ENCODE data around the gene KDM4C.
"Not testable (repeated sequence)": the region's sequence is repeated elsewhere in the genome, so short reads cannot be mapped to it uniquely, and the experiment has no call there.

The KDM4C gene

DNA sequence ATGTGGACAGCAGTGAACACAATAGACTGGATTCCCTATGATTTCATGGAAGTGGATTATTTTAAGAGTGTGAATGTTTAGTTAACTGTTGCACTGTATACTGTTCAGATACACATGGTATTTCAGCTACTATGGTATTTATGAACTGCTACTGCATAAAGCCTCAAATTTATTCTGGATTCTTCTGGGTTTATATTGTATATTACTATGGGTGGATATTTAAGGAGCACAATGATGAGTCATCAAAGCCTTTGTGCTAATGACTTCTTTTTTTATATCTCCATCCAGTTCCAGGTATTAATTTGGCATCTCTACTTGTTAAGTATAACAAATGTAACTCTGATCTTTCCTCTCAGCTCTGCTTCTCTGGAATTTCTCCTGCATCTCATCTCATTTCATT lies 6.8 kb downstream of the KDM4C start:
- no peak for DNase-seq

DNA sequence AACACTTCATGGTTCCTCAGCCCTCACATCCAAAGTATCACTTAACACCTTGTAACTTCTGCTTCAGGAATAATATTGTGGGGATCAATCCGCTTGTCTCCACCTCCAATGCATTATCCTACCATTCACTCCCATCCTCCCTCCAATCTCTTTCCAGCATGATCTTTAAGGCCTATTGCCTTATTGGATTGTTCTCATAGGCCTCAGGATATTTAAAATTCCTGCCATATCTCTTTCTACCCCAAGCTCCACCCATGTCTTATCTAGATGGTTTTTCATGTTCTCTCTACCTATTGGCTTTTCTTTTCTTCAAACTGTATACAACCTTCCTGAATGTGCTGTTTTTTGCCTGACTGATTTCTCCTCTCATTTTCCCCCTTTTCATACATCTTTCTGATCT lies 7.2 kb downstream of the KDM4C start:
- DNase-seq = no peak

DNA sequence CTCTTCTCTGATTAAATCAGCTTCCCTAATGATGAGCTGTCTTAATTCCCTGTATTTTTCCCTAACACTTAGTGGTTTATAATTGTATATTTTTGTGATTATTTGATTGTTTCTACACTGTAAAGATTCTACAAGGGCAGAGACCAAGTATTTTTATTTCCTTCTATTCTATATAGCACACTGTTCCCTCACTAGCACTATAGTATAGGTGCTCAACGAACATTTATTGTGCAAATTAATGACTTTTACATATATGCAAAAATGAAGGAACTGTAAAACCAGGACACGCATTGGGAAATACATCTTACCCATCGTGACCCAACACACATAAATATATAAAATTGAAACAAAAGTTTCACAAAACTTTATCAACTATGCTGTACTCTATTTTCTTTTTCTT lies 7.6 kb downstream of the KDM4C start:
- no peak for DNase-seq

DNA sequence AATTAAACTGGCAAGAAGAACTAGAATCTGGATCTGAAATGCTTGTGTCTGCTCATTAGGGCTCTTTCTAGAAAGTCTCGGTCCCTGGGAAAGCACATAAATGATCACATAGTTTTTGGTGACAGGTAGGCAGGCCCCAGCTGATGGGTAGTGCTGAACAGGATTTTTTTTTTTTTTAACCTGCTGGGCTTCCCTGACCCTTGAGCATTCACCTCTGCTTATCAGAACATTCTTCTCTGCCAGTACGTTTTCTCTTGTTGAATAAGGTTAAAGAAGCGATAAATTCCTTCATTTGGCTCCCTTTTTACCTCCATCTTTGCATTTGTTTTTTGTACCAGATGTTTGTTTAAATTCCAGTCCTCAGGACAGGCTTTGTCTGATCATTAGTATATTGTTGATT lies 8.8 kb downstream of the KDM4C start:
- no peak for DNase-seq

DNA sequence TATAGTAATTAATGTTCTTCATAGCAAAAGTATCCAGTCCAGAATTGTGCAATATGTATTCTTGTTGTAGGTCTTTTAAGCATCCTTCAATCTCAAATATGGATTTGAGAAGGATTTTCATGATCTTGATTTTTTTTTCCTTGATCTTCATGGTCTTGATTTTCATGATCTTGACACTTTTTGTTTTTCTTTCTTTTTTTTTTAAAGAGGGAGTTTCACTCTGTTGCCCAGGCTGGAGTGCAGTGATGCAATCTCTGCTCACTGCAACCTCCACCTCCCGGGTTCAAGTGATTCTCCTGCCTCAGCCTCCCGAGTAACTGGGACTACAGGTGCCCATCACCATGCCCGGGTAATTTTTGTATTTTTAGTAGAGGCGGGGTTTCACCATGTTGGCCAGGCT lies 10.8 kb downstream of the KDM4C start:
- DNase-seq = not testable (repeated sequence)

DNA sequence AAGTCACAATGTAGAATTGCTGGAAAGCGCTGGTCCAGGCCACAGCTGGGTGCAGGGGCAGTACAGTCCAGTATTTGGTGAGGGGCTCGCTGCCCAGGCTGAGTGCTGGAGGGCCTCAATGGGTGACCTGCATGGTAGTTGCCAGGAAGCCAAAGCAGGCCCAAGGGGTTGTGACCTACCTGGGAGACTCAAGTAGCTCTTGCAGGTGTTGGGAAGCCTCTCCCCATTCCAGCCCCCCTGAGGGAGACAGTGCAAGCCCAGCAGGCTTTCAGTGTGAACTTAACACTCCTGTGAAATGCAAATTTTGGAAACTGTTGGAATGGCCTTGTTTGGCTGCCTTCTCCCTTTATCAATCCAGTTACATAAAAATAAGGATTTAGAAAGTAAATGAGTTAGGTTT lies 13.9 kb downstream of the KDM4C start:
- no peak for DNase-seq

DNA sequence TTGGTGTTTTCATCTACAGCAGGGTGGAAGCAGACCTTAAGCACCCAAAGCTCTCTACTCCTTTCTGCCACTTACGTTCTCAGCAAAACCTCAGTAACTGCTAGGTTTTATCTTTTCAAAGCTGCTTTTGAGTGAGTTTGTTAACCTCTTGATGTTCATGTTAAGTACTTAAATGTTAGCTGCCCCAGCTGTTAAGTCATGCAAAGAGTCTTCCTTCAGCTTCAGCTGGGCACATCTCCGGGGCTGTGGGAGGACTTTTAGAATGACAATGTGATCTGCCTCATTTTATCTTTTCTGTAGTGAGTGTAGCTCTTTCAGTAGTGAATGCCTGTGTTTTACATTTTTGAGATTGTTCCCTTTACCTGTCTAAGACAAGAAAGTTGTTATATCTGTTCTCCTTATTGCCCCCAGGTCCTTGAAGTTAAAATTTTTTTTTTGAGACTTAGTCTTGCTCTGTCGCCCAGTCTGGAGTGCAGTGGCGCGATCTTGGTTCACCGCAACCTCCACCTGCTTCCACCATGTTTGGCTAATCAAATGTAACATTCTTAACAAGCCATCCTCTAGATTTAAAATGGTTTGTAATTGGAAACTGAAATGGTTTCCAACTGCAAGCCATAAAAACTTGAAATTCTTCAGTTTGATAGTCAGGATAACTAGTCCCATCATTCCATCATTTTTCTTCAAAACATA lies 19.6 kb downstream of the KDM4C start:
- DNase-seq = no peak

DNA sequence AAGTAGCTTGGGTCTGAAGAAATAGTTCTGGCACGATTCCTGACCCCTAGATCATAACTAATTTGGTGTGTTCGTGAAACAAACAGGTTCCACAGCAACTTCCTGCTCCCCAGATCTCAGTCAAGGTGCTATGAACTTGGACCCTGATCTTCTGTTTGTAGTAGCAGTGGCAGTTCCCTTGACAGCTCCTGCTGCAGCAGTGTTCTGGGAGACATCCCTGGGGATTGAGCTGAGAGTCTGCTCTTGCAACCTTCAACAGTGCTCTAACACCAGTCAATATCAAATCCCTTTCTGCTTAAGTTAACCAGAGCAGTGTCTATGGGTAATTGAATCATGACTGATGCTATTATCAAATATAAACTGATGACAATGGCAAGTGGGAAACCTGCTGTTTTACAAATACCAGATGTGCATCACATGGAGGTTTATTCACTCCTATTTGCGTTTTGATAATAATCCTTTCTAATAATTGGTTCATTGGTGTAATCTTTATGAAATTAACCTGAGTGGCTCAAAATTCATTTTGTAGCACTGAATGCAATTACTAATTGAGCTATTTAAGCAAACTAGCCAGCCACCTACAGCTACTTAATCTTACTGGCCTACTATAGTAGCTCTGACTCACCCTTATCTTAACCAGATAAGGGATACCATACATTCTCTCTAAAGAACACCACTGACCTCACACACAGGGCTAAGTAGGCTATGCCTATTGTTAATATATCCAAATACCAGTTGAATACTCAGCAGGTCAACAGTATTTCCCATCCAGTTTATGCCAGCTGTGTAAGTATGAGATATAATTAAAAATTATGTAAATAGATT lies 21.9 kb downstream of the KDM4C start:
- no peak for DNase-seq

DNA sequence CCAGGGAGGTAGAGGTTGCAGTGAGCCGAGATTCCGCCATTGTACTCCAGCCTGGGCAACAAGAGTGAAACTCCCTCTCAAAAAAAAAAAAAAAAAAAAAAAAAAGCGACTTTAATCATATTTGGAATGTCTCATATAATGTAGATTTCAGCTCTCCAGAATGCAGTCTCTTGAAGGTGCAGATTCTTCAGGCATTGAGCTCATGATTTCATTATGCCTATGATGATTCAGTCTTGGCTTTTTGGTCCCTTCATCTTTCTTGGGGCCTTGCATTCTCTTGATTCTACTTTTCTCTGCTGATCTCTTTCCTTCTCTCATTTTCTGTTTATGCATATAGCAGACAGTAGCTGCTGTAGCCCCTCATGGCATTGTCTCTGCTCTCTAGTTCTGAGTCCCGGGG lies 22.9 kb downstream of the KDM4C start:
- DNase-seq = no peak

DNA sequence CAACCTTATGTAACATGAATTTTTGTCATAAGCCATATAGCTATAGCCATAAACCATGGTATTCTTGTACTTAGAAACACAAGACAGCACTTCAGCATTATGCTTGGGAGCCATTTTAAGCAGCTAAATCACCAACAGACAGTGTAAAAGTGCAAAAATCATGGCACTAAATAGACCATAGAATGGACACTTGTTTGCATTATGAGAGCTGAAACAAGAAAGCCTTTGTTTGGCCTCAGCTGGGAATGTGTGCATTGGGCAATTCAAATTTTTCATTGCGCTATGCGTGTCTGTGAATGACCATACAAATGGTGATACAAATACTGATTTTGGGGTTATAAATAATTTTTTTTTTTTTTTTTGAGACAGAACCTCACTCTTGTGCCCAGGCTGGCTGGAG lies 23.7 kb downstream of the KDM4C start:
- DNase-seq = no peak

DNA sequence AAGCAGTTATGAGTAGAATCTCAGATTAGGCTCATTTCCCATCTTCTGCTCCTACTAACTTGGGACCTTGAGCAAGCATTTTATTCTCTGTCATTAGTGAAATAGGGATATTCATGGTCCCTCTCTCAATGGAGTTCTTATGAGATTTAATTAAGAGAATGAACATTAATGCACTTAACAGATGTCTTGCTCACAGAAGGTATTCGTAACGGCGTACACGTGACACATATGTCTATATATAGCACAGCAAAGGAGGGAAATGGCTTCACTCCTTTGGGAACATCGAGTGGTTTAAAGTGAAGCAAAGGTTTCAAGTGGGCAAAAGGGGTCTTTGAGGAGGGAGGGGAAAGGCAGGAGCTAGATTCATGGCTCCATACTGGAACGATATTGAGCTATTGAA lies 24.6 kb downstream of the KDM4C start:
- DNase-seq = no peak

DNA sequence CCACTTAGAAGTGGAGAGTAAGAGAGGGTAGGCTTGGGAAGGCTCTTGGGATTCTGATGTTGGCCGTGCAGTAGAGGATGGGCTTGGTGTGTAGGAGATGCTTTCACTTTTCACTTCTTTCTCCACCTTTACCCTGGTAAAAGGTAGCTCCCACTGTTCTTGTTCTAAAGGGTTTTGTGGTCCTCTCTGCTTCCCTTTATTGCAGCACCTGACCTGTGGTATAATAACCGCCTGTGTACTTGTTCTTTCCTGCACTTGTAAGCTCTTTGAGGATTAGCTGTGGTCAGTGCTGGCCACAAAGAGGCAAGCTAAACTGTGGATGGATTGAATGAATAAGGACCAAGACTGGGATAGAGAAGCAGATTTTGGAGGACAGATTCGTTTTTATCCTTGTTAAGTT lies 25.2 kb downstream of the KDM4C start:
- DNase-seq = no peak

DNA sequence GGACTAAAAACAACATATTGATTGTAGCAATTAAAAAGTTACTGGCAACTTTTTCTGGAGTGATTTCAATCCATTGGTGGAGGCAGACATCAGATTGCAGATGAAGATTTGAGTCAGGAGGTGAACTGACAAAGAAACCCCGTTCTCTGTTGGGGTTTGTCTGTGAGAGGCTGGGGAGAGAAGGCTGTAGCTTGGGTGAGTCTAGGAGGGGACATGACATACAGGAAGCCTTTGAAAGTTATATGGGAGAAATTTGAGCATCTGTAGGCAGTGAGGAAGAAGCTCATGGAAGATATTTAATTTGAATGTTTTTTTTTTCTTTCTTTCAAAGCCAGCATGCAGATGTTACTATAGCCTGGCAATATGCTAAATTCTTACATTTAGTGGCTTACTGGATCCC lies 26.0 kb downstream of the KDM4C start:
- no peak for DNase-seq

DNA sequence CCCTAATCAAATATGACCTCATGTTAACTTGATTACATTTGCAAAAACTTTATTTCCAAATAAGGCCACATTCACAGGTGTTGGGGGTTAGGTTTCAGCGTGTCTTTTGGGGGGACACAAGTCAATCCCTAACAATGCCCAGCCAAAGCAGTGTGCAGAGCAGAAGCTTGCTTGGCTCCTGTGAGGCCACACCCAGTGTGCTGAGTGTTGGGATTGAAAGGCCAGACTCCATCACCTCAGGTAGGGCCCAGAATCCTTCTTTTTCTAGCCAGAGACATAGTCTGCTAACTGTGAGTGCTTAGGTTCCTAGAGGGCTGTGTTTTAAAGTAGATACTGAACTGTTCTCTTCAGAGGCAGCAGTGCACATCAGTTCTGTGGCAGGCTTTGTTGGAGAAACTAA lies 27.9 kb downstream of the KDM4C start:
- DNase-seq = no peak

DNA sequence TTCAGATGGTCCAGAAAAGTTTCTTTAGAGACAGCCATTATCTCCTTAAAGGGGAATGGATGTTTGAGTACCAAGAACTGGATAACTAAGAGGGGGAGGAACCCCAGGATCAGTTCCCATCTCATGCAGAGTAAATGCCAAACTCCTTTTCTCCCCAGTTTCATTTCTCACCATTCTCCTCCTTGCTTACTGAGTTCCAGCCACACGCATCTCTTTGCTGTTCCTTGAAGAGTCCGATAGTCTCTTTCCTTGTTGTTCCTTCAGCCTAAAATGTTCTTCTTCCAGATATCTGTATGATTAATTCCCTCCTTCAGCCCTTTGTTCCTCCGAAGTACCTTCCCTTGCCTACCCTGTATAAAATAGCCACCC lies 30.0 kb downstream of the KDM4C start:
- no peak for DNase-seq

DNA sequence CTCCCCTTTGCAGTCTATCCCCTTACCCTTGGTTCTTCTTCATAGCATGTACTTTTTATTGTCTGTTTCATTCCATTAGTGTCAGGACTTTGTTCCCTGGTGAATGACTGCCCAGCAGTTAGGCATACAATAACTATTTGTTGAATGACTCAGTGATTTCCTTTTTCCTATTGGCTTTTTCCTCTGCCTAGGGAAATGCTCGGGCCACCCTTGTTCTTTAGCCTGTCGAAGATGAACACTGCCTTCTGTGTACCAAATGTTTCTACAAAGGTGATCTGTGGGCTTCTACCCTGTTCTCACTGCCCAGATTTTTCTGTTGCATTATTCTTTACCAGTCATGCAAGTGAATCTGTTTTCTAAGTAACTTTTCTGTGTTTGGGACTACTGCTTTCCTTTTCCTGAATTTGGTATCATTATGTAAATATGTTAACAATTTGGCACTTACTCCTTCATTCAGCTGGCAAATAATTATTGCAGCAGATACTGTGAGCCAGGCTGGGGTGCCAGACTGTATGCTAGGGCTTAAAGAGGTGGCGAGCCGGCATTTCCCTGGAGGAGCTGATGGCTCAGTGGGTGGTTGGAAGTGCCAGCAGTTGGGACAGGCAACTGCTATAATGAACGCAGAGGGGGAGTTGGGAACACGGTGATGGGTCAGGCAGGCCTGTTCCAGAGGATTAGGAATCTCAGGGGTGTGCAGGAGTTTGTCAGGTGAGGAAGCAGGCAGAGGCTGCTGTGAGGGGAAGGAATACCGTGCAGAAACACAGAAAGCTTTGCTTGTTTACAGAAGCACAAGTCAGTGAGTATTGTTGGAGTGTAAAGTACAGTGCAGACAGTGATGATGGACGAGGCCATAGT lies 30.6 kb downstream of the KDM4C start:
- no peak for DNase-seq

DNA sequence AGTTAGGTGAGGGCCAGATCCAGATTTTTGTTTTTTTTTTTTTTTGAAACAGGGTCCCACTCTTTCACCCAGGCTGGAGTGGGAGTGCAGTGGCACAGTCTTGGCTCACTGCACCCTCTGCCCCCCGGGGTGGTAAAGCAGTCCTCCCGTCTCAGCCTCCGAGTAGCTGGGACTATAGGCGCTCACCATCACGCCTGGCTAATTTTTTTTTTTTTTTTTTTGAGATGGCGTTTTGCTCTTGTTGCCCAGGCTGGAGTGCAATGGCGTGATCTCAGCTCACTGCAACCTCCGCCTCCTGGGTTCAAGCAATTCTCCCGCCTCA lies 31.2 kb downstream of the KDM4C start:
- DNase-seq = not testable (repeated sequence)

DNA sequence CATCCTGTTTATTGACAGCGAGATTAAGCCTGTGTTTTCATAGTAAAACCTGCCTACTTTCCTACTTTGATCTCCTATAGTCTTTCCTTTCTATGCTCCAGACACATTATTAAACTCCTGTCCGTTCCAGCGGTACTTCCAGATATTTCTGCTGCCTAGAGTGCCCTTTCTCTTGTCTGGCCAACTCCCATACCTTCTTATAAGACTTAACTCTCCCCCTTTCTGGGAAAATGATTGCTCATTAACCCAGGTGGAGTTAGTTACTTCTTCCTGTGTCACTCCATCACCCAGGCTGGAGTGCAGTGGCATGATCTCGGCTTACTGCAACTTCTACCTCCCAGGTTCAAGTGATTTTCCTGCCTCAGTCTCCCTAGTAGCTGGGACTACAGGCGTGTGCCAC lies 33.1 kb downstream of the KDM4C start:
- no peak for DNase-seq

DNA sequence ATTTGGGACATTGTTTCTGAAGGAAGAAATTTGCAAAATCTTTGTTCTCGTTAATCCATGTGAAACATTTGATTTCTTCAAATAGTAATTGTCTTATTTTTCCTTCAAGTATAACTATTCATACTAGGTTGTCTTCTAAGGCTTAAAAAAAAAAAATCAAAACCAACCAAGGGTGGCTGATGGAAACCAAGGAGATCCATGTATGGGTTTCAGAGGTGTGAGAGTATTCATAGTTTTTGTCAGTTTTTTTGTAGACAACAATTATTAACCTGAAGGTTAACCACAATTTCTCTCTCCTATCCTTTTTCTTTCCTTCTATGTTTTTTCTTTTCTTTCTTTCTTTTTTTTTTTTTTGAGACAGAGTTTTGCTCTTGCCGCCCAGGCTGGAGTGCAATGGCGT lies 35.4 kb downstream of the KDM4C start:
- DNase-seq = no peak

DNA sequence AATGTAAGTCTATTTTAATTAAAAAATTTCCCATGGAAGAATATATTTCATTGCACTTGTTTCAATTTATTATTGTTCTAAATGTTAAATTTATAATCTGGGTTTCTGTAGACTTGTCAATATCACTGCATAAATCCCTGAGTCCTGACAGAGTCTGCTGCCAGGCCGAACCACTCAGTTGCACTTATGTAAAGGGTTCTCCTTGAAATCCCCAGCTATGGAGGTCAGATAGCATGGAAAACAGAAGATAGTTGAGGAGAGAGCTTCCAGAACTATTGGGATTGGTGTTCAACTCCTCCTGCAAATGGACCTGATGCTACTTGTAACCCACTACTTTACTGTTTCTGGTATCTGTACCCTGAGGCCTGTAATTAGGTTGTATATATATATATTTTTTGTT lies 37.2 kb downstream of the KDM4C start:
- no peak for DNase-seq

DNA sequence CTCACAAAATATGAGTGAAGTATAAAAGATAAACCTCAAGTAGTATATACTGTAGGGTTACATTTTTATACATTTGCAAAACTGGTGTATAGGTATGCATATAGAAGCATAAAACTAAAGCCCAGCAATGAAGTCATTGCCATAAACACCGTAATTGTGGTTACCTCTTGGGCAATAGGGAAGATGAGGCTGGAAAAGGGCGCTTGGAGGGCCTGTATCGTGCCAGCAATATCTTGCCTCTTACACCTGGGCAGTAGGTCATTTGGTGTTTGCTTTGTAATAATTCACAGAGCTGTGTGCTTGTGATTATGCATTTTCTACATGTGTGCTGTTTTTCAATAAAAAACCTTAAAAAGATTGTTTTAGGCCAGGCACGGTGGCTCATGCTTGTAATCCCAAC lies 45.2 kb downstream of the KDM4C start:
- no peak for DNase-seq

DNA sequence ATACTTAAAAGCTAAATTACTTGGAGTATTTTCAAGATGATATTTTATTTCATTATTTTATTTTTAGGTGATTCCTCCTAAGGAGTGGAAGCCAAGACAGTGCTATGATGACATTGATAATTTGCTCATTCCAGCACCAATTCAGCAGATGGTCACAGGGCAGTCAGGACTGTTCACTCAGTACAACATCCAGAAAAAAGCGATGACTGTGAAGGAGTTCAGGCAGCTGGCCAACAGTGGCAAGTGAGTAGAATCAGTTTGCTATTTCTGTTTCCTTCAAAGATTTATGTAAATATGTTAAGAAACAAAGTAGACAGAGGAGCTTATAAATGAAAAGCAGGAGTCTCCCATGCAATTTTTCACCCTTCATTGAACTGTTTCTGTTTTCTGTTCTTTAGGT lies 47.8 kb downstream of the KDM4C start:
- no peak for DNase-seq

DNA sequence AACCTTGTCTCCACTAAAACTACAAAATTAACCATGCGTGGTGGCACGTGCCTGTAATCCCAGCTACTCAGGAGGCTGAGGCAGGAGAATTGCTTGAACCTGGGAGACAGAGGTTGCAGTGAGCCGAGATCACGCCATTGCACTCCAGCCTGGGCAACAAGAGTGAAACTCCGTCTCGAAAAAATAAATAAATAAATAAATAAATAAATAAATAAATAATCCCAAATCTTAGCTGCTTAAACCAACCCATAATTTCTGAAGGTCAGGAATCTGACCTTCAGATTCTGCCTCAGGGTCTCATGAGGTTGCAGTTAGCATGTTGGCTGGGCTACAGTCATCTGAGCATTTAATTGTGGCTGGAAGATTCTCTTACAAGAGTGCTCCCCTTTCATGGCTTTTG lies 48.5 kb downstream of the KDM4C start:
- not testable (repeated sequence) for DNase-seq

DNA sequence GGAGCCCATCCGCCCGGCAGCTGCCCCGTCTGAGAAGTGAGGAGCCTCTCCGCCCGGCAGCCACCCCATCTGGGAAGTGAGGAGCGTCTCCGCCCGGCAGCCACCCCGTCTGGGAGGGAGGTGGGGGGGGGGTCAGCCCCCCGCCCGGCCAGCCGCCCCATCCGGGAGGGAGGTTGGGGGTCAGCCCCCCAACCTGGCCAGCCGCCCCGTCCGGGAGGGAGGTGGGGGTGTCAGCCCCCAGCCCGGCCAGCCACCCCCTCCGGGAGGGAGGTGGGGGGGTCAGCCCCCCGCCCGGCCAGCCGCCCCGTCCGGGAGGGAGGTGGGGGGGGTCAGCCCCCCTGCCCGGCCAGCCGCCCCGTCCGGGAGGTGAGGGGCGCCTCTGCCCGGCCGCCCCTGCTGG lies 49.9 kb downstream of the KDM4C start:
- DNase-seq = not testable (repeated sequence)

Data from stimulated activated naive CD4-positive, alpha-beta T cell treated with Interleukin-2 at 50 U/mL for 16 hours (primary cell).